ENCODE results near the gene MRPS22. TPM values are rescaled to one million over a fixed set of nuclear protein-coding genes. Genes with fewer than 3 reads are reported as not detected.

The MRPS22 gene
- total and polyA plus RNA-seq, 4 donors, result 33.3 to 54.9 (median 44.6) TPM

- TF ChIP-seq GABPA (IDR thresholded peaks at IDR 0.05 in 1 of 2, conservative IDR thresholded peaks at IDR 0.05 in 1 of 2) (no peak), TAF1 (conservative IDR thresholded peaks at IDR 0.05) (no peak), HNF4A (conservative IDR thresholded peaks at IDR 0.05) (no peak)
Observed at GRCh38 chr3:139327861-139328260, 16.0 kb upstream of the MRPS22 start (continued).

GRCh38 chr3:139328356-139328755, 15.5 kb upstream of the MRPS22 start:
- H3K36me3 ChIP-seq (ENCODE audit: control insufficient read depth in 4 of 4, insufficient read depth in 3 of 4, low read depth in 1 of 4, low read length in 3 of 4), result no peaks in the 10 kb centered on the region
- TF ChIP-seq FOXA1 (IDR thresholded peaks at IDR 0.05), result no peak
- no peak for TF ChIP-seq RAD21 (IDR thresholded peaks at IDR 0.05)
- TF ChIP-seq TAF1 (conservative IDR thresholded peaks at IDR 0.05), result no peak
- TF ChIP-seq NR2F2 (IDR thresholded peaks at IDR 0.05), result no peak
- no peak for TF ChIP-seq RXRA (IDR thresholded peaks at IDR 0.05)
- no peak for TF ChIP-seq GABPA (IDR thresholded peaks at IDR 0.05 in 1 of 2, conservative IDR thresholded peaks at IDR 0.05 in 1 of 2)
- TF ChIP-seq HNF4G (IDR thresholded peaks at IDR 0.05), result no peak
- no peak for TF ChIP-seq HNF4A (conservative IDR thresholded peaks at IDR 0.05)
- no peak for TF ChIP-seq EGR1 (IDR thresholded peaks at IDR 0.05; ENCODE audit: low read depth in 2 of 2)
- TF ChIP-seq REST (IDR thresholded peaks at IDR 0.05), result no peak
- no peak for DNase-seq (ENCODE audit: low spot score)

GRCh38 chr3:139329364-139329850, 14.4 kb upstream of the MRPS22 start:
- 11% methylated on average over 25 of the region's 25 CpGs for WGBS
- no peak overlapping the region for H3K9ac ChIP-seq (ENCODE audit: low read depth in 1 of 2, low read length in 2 of 2)
- no peak overlapping the region for H3K4me3 ChIP-seq (ENCODE audit: low read depth in 1 of 3, low read length in 3 of 3)
- peaks cover 0 to 5% (median 5%) of the 10 kb centered on the region in 4 donors for H3K4me1 ChIP-seq (ENCODE audit: control insufficient read depth in 4 of 4, insufficient read depth in 4 of 4, low read length in 3 of 4)
- peaks cover 0 to 3% (median 1%) of the 10 kb centered on the region in 4 donors for H3K27me3 ChIP-seq (ENCODE audit: control insufficient read depth in 4 of 4, insufficient read depth in 4 of 4, low read length in 3 of 4)
- TF ChIP-seq CTCF (IDR thresholded peaks at IDR 0.05; ENCODE audit: low read depth, low read length, missing input control) (peak; percentile 96), ZBTB33 (IDR thresholded peaks at IDR 0.05) (no peak), FOXA2 (IDR thresholded peaks at IDR 0.05) (no peak), EGR1 (IDR thresholded peaks at IDR 0.05; ENCODE audit: low read depth in 2 of 2) (no peak), FOXA1 (IDR thresholded peaks at IDR 0.05) (no peak), RAD21 (IDR thresholded peaks at IDR 0.05) (peak; percentile 99 to 100), MAX (IDR thresholded peaks at IDR 0.05) (no peak), JUND (IDR thresholded peaks at IDR 0.05) (no peak), RXRA (IDR thresholded peaks at IDR 0.05) (peak in 1 of 2 donors; percentile 56)
- no peaks in the 10 kb centered on the region for H3K9me3 ChIP-seq (ENCODE audit: control insufficient read depth in 4 of 4, low read length in 3 of 4)
- DNase-seq (ENCODE audit: low spot score), result peak; percentile 92
- no peaks in the 10 kb centered on the region for H3K36me3 ChIP-seq (ENCODE audit: control insufficient read depth in 4 of 4, insufficient read depth in 3 of 4, low read depth in 1 of 4, low read length in 3 of 4)
- no peak overlapping the region for H3K27ac ChIP-seq (ENCODE audit: low read depth in 1 of 2, low read length in 2 of 2)

More at GRCh38 chr3:139328356-139328755, 15.5 kb upstream of the MRPS22 start:
- WGBS, result 92% methylated on average over 4 of the region's 4 CpGs
- H3K27me3 ChIP-seq (ENCODE audit: control insufficient read depth in 4 of 4, insufficient read depth in 4 of 4, low read length in 3 of 4), result peaks cover 0 to 3% (median 1%) of the 10 kb centered on the region in 4 donors
- no peak overlapping the region for H3K27ac ChIP-seq (ENCODE audit: low read depth in 1 of 2, low read length in 2 of 2)
- peaks cover 0 to 5% (median 5%) of the 10 kb centered on the region in 4 donors for H3K4me1 ChIP-seq (ENCODE audit: control insufficient read depth in 4 of 4, insufficient read depth in 4 of 4, low read length in 3 of 4)
- no peak overlapping the region for H3K4me3 ChIP-seq (ENCODE audit: low read depth in 1 of 3, low read length in 3 of 3)
- H3K9me3 ChIP-seq (ENCODE audit: control insufficient read depth in 4 of 4, low read length in 3 of 4), result no peaks in the 10 kb centered on the region
- no peak overlapping the region for H3K9ac ChIP-seq (ENCODE audit: low read depth in 1 of 2, low read length in 2 of 2)

Data from liver (tissue), 9 donors.